GM23338 (cell line): ENCODE measurements around the gene RSPH3.

Experiments
- EZH2 ChIP-seq: fragments of 200-600 bp; sonication (generic); IDR thresholded peaks from one replicate; pipeline ENCODE4 v1.8.0; 2017; ENCODE audit warnings: antibody characterized with exemption, mild to moderate bottlenecking, low read depth; ENCODE audit not compliant: unreplicated experiment
- EZH2phosphoT487 ChIP-seq: fragments of 200-600 bp; sonication (generic); IDR thresholded peaks from one replicate; pipeline ENCODE4 v1.8.1; 2018; ENCODE audit warnings: antibody characterized with exemption; ENCODE audit not compliant: unreplicated experiment
- POLR2AphosphoS5 ChIP-seq: IDR thresholded peaks from 2 replicates; pipeline ENCODE4 v1.6.1; 2016; ENCODE audit warnings: antibody characterized with exemption, low read depth
- TF ChIP-seq, protein P1 (sequence below), 2 experiments: fragments of 200-600 bp in 1 of 2; sonication (generic) in 1 of 2; conservative IDR thresholded peaks; 2 replicates each; pipeline versions ENCODE4 v1.5.1 to v1.6.1; 2016 to 2017; ENCODE audit warnings: antibody characterized with exemption in 2 of 2, low read depth in 2 of 2, mild to moderate bottlenecking in 2 of 2, moderate library complexity in 1 of 2
- TF ChIP-seq, protein P2 (sequence below): IDR thresholded peaks from one replicate; pipeline ENCODE4 v1.6.1; 2018; ENCODE audit warnings: antibody characterized with exemption; ENCODE audit not compliant: unreplicated experiment
- TF ChIP-seq, protein P3 (sequence below): IDR thresholded peaks from 2 replicates; pipeline ENCODE4 v1.6.1; 2016; ENCODE audit warnings: antibody characterized with exemption

- TF ChIP-seq, protein P1, sequence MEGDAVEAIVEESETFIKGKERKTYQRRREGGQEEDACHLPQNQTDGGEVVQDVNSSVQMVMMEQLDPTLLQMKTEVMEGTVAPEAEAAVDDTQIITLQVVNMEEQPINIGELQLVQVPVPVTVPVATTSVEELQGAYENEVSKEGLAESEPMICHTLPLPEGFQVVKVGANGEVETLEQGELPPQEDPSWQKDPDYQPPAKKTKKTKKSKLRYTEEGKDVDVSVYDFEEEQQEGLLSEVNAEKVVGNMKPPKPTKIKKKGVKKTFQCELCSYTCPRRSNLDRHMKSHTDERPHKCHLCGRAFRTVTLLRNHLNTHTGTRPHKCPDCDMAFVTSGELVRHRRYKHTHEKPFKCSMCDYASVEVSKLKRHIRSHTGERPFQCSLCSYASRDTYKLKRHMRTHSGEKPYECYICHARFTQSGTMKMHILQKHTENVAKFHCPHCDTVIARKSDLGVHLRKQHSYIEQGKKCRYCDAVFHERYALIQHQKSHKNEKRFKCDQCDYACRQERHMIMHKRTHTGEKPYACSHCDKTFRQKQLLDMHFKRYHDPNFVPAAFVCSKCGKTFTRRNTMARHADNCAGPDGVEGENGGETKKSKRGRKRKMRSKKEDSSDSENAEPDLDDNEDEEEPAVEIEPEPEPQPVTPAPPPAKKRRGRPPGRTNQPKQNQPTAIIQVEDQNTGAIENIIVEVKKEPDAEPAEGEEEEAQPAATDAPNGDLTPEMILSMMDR (conservative IDR thresholded peaks at IDR 0.05; ENCODE audit: low read depth in 2 of 2), result no peak
- TF ChIP-seq, protein P2, sequence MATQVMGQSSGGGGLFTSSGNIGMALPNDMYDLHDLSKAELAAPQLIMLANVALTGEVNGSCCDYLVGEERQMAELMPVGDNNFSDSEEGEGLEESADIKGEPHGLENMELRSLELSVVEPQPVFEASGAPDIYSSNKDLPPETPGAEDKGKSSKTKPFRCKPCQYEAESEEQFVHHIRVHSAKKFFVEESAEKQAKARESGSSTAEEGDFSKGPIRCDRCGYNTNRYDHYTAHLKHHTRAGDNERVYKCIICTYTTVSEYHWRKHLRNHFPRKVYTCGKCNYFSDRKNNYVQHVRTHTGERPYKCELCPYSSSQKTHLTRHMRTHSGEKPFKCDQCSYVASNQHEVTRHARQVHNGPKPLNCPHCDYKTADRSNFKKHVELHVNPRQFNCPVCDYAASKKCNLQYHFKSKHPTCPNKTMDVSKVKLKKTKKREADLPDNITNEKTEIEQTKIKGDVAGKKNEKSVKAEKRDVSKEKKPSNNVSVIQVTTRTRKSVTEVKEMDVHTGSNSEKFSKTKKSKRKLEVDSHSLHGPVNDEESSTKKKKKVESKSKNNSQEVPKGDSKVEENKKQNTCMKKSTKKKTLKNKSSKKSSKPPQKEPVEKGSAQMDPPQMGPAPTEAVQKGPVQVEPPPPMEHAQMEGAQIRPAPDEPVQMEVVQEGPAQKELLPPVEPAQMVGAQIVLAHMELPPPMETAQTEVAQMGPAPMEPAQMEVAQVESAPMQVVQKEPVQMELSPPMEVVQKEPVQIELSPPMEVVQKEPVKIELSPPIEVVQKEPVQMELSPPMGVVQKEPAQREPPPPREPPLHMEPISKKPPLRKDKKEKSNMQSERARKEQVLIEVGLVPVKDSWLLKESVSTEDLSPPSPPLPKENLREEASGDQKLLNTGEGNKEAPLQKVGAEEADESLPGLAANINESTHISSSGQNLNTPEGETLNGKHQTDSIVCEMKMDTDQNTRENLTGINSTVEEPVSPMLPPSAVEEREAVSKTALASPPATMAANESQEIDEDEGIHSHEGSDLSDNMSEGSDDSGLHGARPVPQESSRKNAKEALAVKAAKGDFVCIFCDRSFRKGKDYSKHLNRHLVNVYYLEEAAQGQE, result no peak
- no peak for TF ChIP-seq EZH2
- TF ChIP-seq POLR2AphosphoS5, result no peak
- TF ChIP-seq EZH2phosphoT487, result no peak
- TF ChIP-seq, protein P3, sequence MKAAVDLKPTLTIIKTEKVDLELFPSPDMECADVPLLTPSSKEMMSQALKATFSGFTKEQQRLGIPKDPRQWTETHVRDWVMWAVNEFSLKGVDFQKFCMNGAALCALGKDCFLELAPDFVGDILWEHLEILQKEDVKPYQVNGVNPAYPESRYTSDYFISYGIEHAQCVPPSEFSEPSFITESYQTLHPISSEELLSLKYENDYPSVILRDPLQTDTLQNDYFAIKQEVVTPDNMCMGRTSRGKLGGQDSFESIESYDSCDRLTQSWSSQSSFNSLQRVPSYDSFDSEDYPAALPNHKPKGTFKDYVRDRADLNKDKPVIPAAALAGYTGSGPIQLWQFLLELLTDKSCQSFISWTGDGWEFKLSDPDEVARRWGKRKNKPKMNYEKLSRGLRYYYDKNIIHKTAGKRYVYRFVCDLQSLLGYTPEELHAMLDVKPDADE, result no peak
Observed at GRCh38 chr6:159036673-159037072, 36.7 kb upstream of the RSPH3 start.
